HG03558 (cell line): ENCODE data around the gene LGR5.
"Not testable (repeated sequence)": the region's sequence is repeated elsewhere in the genome, so short reads cannot be mapped to it uniquely, and the experiment has no call there.

Experiments used
- ATAC-seq: cut with Tn5 transposase; IDR thresholded peaks from one replicate; pipeline ENCODE4 v1.9.1; 2021; ENCODE audit warnings: moderate number of reproducible peaks; ENCODE audit not compliant: unreplicated experiment; ENCODE audit errors: extremely low read depth

LGR5 gene

DNA sequence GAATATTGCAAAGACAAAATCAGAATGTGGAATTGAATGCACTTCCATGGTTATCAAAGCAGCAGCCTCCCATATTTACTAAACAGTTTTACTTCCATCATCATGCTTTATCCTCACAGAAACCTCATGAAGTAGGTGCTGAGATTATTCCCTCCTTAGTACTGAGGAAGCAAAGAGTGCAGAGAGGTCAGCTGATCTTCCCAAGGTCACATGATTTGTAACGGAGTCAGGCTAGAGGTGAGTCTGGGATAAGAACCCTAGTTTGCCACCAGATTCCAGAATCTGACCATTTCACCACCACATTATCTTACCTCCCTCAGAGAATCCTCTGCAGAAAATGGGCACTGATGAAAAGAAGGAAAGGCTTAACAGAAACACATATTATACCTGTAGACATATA lies 102.0 kb downstream of the LGR5 start:
- ATAC-seq = no peak

DNA sequence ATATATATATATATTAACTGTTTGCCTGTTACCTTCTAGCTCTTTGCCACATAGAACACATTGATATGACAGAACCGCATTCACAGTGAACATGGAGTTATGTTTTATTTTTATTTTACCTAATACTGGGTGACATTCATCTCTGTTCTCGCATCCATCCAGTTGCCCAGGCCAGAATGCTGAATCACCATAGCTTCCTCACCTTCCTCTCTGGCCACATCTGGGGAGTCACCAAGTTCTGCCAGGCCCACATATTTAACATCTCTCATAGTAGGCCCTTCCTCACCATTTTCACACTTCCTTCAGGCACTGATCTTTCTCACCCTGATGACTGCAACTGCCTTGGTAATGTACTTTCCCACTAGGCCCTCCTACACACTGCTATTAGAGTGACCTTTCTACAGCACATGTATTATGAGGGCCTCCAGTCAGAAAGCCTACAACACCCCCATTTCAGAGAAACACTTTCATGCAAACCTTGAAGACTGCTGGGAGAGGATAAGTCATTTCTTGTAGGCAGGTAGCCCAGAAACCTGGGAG lies 106.8 kb downstream of the LGR5 start:
- ATAC-seq = no peak

DNA sequence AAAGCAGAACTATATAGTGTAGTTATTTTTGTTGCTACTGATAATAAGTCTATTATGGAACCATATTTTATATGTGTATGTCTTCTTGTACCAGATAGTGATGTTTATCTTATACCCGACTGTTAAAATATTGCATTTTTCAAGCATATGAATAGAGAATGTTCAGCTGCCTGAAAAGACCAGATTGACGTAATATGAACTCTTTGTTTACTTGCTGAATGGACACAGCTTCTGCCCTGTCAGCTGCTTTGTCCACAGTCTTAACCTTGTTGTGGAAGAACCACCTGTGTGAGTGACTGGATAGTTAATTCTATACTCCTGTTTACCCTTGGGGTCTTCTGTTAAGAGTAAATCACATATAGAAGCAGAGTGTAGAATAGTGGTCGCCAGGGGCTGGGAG lies 109.3 kb downstream of the LGR5 start:
- ATAC-seq = no peak

GRCh38 chr12:71551529-71551928 lies 111.9 kb downstream of the LGR5 start:
- ATAC-seq = no peak

DNA sequence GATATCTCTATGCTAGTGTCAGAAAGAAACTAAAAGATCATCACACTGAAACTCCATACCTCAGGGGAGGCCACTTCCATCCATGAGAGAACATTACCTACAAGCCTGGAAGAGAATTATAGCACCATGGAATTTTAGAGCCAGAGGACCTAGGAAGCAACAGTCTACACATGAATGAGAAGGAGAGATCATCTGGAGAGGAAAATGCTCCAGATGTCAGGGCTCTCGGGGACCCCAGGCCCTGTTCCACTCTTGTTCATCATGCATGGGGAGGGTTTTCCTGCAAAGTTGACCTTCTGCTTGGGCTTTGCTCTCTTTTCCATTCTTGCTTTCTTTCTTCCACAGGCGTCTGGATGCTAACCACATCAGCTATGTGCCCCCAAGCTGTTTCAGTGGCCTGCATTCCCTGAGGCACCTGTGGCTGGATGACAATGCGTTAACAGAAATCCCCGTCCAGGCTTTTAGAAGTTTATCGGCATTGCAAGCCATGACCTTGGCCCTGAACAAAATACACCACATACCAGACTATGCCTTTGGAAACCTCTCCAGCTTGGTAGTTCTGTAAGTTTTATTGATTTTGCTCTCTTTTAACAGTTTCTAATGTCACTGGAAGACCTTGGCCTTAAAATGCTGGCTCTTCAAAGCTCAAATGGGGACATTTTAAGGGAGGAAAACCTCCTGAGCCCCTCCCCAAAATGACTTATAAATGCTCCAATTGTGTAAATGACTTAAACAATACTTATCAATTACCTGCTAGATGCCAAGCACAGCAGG lies 113.3 kb downstream of the LGR5 start:
- ATAC-seq = no peak

DNA sequence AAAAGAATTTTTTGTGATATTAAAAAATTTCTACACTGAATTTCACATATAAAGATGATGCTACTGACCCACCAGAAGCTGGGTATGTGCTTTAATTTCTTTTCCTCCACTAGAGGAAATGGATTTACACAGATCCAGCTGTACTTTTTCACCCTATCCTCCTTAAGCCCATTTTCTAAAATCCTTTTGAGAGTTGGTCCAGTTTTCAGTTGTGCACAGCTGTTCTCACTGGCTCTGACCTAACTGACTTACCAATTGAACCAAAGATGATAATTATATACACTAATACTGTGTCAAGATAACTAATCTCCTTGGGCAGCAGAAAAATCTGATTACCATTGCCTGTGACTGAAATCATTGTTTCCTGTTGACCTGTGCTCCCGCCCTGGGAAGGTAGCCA lies 115.6 kb downstream of the LGR5 start:
- no peak for ATAC-seq

- not testable (repeated sequence) for ATAC-seq
Measured at GRCh38 chr12:71555789-71556188, 116.2 kb downstream of the LGR5 start.

DNA sequence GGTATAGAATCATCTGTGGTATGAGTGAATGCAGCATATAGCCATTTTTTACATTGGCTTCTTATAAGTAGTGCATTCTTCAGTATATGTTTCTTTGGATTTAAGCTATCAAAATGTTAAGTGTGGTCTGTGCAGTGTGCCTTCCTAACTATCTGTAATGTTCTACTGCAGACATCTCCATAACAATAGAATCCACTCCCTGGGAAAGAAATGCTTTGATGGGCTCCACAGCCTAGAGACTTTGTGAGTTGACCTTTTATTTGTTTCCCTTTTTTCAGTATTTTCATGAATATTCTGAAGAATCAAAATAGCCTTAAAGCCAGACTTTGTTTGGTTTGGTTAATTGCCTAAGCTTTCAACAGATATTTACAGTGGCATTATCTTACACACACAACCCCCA lies 116.8 kb downstream of the LGR5 start:
- no peak for ATAC-seq

GRCh38 chr12:71556875-71557274 lies 117.3 kb downstream of the LGR5 start:
- ATAC-seq = no peak

DNA sequence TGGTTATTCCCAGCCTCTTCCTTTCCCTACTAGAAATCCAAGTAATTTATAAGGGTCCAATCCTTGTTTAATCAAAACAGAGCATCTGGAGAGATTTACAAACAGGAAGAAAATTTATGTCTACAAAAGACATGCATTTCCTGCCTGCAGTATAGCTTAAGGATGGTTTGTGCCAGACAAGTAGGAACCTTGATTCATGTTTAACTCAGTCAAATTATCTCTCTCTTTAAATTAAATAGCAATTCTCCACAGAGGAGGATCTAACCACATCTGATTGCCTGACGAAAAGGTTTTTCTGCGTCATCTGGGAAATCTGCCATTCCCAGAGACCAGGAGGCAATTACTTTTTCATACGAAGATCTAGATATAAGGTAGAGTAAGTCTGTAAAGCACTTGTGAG lies 118.8 kb downstream of the LGR5 start:
- no peak for ATAC-seq

DNA sequence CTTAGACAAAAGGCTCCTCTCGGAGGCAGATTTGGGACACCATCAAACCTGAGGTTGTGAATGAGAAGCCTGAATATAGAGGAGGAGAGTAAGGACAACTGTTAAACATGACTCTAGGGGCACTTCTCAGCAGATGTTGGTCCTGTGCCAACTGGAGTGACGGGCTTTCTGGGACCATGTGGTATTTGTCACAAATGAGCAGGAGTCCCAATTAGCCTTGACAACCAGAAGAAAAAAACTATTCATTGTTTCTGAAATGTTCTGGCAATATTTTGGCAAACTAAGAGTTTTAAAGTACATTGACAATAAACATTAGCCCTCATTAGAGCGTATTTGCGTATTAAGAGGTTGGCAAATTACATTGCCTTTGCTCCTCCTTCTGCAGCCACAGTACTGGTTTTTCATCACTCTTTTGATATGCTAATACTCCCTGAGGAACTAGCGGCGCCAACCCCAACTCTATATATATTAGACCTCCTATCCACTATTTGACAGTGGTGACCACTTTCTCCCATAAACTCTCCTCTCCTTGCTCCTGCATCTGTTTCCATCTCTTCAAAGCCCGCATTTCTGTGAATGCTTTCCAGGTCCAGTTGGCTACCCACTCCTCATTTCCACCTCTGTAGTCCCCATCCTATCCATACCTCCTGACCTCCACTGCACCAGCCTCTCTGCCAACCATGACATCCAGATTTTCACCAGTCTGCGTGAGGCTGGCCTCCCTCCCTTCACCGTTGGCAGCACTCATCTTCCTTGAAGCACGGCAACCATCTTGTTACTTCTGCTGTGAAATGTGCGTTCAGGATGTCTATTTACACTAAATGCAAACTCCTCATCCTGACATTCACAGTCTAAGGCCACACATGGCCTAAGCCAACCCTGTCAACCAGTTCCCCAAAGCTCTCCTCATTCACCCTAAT lies 123.3 kb downstream of the LGR5 start:
- ATAC-seq = no peak

DNA sequence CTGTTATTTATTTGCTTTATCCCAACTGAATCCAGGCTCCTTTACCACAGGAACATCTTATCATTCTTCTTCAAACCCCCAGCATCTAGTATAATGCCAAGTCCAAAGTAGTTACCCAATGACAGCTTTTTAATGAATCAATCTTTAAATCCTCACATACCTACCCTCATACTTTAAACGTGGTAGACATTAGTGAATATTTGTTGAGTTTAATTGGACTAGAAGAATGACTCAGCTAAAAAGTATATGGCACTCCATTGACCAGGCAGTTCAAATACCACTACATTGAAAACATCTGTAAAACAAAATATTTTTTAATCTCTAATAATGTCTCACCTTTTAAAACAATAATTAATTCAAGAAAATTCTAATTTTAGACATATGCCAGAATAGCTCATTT lies 125.9 kb downstream of the LGR5 start:
- ATAC-seq = no peak

GRCh38 chr12:71566655-71567054 lies 127.1 kb downstream of the LGR5 start:
- no peak for ATAC-seq

DNA sequence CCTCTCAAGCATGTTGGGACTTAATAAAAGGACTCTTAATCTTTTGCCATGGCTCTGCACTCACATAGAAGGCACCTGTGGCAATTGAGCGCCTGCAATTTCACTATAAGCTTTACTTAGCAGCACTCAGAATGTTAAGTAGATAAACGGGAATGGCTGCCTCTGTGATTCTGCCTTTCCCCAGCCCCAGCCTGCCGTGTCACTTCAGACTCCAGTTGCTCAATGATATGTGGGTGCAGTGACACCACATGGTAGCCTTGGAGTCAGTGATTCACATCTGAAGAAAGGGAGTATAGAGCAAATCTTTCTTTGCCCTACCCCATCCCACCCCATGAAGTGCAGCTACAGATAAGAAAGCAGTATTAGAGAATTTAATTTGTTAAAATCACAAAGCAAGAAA lies 127.9 kb downstream of the LGR5 start:
- ATAC-seq = no peak

GRCh38 chr12:71569885-71570284 lies 130.3 kb downstream of the LGR5 start:
- ATAC-seq = not testable (repeated sequence)

- ATAC-seq = no peak
Measured at GRCh38 chr12:71576496-71576895, 136.9 kb downstream of the LGR5 start.

DNA sequence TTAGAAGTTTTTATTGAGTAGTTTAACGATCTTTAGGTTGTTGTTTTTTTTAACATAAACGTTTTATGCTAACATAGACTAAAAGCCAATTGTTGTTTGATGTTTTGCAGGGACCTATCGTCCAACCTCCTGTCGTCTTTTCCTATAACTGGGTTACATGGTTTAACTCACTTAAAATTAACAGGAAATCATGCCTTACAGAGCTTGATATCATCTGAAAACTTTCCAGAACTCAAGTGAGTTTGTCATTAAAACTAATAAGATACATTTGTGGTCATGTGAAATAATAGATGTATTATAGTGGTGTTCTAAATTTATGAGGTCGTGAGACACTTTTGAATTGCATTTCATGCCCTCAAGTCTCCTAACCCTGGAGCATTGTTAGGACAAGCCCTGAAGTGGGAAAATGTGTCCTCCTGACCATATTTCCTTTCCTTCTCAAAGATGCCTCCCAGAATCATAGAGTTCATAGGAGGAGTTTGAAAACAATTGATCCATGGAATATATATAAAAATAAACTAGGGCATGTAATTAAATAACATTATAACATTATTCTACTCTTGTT lies 139.2 kb downstream of the LGR5 start:
- ATAC-seq = no peak

GRCh38 chr12:71581206-71581605 lies 141.6 kb downstream of the LGR5 start:
- no peak for ATAC-seq

- ATAC-seq = no peak
Measured at GRCh38 chr12:71582925-71583324, 143.3 kb downstream of the LGR5 start.

DNA sequence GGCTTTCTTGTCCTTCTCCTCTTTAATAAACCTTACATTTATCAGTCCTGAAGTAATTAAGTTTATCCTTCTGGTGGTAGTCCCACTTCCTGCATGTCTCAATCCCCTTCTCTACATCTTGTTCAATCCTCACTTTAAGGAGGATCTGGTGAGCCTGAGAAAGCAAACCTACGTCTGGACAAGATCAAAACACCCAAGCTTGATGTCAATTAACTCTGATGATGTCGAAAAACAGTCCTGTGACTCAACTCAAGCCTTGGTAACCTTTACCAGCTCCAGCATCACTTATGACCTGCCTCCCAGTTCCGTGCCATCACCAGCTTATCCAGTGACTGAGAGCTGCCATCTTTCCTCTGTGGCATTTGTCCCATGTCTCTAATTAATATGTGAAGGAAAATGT lies 144.8 kb downstream of the LGR5 start:
- ATAC-seq = no peak

- ATAC-seq = no peak
Measured at GRCh38 chr12:71585218-71585617, 145.6 kb downstream of the LGR5 start.
